Loucy (cell line): ENCODE measurements around the gene OR51I2.

ENCODE experiments used
- CTCF ChIP-seq: fragments of 200-600 bp; sonication (generic); conservative IDR thresholded peaks from 2 replicates; pipeline ENCODE4 v1.5.1; 2014; ENCODE audit warnings: mild to moderate bottlenecking, antibody characterized with exemption, low read length
- EZH2phosphoT487 ChIP-seq: fragments of 200-600 bp; IDR thresholded peaks from 2 replicates; pipeline ENCODE4 v1.6.1; 2018; ENCODE audit warnings: antibody characterized with exemption, mild to moderate bottlenecking, moderate library complexity, borderline replicate concordance

GRCh38 chr11:5486003-5486402 is 36.9 kb downstream of the OR51I2 start:
- no peak for TF ChIP-seq CTCF
- TF ChIP-seq EZH2phosphoT487 = no peak
